ENCODE measurements around the gene FMN2. TPM values are rescaled to one million over a fixed set of nuclear protein-coding genes. Genes with fewer than 3 reads are reported as not detected.

FMN2 gene
- total RNA-seq, 3 donors from 2014 or later: 0.80 to 4.2 (median 3.3) TPM

DNA sequence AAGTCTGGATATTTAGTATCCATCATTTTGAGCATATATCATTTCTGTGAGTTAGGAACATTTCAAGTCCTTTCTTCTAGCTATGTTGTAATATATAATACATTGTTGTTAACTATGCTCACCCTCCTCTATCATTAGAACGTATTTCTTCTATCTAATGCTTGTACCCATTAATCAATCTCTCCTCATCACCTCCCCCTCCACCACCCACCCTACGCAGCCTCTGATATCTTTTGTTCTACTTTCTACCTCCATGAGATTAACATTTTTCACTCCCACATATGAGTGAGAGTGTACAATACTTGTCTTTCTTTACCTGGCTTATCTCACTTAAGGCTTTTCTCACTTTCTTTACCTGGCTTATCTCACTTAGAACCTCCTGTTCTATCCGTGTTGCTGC lies 156.2 kb downstream of the FMN2 start:
- Histone ChIP-seq H3K27me3 (no peaks in the 10 kb centered on the region), H3K9me3 (peaks cover 0 to 8% of the 10 kb centered on the region in 2 donors), H3K4me1 (no peaks in the 10 kb centered on the region), H3K36me3 (no peaks in the 10 kb centered on the region), H3K27ac (no peak overlapping the region), H3K4me3 (no peak overlapping the region)
- DNase-seq (ENCODE audit: low spot score in 2 of 2): no peak
- intact Hi-C loops (cut with DNase I; ENCODE audit: low total_unique reads): no loop called here
- TF ChIP-seq POLR2AphosphoS5 (IDR thresholded peaks at IDR 0.05): no peak
- no peak for TF ChIP-seq POLR2A (IDR thresholded peaks at IDR 0.05)
- TF ChIP-seq, protein P1, sequence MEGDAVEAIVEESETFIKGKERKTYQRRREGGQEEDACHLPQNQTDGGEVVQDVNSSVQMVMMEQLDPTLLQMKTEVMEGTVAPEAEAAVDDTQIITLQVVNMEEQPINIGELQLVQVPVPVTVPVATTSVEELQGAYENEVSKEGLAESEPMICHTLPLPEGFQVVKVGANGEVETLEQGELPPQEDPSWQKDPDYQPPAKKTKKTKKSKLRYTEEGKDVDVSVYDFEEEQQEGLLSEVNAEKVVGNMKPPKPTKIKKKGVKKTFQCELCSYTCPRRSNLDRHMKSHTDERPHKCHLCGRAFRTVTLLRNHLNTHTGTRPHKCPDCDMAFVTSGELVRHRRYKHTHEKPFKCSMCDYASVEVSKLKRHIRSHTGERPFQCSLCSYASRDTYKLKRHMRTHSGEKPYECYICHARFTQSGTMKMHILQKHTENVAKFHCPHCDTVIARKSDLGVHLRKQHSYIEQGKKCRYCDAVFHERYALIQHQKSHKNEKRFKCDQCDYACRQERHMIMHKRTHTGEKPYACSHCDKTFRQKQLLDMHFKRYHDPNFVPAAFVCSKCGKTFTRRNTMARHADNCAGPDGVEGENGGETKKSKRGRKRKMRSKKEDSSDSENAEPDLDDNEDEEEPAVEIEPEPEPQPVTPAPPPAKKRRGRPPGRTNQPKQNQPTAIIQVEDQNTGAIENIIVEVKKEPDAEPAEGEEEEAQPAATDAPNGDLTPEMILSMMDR (IDR thresholded peaks at IDR 0.05): no peak

DNA sequence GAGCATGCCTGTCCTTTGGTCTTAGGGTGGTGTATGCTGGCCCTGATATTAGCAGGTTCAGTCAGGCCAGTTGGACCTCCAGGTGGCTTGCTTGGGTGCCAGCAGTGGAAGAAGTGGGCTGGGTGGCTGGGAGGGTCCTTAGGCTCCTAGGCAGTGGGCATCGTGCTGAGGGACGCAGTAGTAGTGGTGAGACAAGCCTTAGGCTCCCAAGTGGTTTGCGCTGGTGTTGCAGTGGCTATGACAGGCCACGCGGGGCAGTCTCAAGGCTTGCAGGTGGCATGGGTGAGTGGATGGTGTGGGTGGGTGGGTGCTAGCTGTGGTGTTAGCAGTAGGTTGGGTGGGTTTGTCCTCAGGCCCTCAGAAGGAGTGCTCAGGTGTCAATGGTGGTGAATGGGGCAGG lies 162.3 kb downstream of the FMN2 start:
- TF ChIP-seq POLR2AphosphoS5 (IDR thresholded peaks at IDR 0.05): no peak
- TF ChIP-seq, protein P1 (IDR thresholded peaks at IDR 0.05): no peak
- TF ChIP-seq POLR2A (IDR thresholded peaks at IDR 0.05): no peak
- Histone ChIP-seq H3K36me3 (no peaks in the 10 kb centered on the region), H3K4me1 (no peaks in the 10 kb centered on the region), H3K27ac (no peak overlapping the region), H3K9me3 (peaks cover 6 to 13% of the 10 kb centered on the region in 2 donors), H3K4me3 (no peak overlapping the region), H3K27me3 (no peaks in the 10 kb centered on the region)
- intact Hi-C loops (cut with DNase I; ENCODE audit: low total_unique reads): no loop called here
- DNase-seq (ENCODE audit: low spot score in 2 of 2): no peak

DNA sequence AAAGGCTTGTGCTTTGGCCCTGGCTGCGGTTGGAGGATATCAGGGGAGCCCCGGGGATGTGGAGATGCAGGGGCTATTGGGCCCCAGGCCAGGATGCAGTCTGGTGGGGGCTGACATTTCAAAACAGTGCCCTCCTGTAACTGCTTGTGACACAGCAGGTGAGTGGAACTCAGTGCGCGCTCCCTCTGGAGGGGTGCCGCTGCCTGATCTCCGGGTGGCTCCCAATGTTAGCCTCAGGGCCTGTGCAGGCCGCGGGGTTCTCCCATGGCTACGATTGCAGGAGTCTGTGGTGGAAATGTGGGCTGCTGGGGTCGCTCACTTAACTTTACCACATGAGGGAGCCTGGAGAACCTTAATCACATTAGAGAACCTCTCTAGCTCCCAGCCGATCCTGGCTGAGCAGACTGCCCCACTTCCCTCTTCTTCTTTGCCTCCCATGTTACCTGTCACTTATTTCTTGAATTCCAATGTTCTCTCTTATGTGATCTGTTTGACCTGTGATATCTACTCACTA lies 163.2 kb downstream of the FMN2 start:
- H3K27ac ChIP-seq: no peak overlapping the region
- peaks cover 6 to 10% of the 10 kb centered on the region in 2 donors for H3K9me3 ChIP-seq
- no peaks in the 10 kb centered on the region for H3K27me3 ChIP-seq
- H3K36me3 ChIP-seq: no peaks in the 10 kb centered on the region
- DNase-seq (ENCODE audit: low spot score in 2 of 2): no peak
- no peak overlapping the region for H3K4me3 ChIP-seq
- H3K4me1 ChIP-seq: no peaks in the 10 kb centered on the region
- intact Hi-C loops (cut with DNase I; ENCODE audit: low total_unique reads): no loop called here
- TF ChIP-seq POLR2A (IDR thresholded peaks at IDR 0.05) (no peak), POLR2AphosphoS5 (IDR thresholded peaks at IDR 0.05) (no peak)
- TF ChIP-seq, protein P1 (IDR thresholded peaks at IDR 0.05): no peak

DNA sequence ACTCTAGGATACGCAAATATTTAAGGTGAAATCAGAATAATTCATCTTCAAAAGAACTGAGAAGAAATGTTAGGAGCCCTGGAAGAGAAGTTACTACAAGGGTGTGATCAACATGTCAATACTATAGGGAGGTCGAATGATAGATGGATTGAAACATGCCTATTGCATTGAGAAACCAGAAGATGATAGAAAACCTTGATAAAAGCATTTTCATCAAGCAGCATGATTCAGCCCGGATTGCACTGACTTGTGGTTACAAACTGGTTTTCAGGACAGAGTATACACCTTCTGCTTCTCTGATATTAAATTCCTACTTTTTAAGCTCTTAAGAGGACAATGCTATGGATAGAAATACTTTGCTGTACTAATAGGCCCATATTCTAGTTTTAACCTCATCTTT lies 164.2 kb downstream of the FMN2 start:
- Histone ChIP-seq H3K36me3 (no peaks in the 10 kb centered on the region), H3K27me3 (no peaks in the 10 kb centered on the region), H3K4me3 (no peak overlapping the region), H3K4me1 (no peaks in the 10 kb centered on the region), H3K9me3 (peaks cover 6 to 10% of the 10 kb centered on the region in 2 donors), H3K27ac (no peak overlapping the region)
- DNase-seq (ENCODE audit: low spot score in 2 of 2): no peak
- intact Hi-C loops (cut with DNase I; ENCODE audit: low total_unique reads): no loop called here
- TF ChIP-seq POLR2AphosphoS5 (IDR thresholded peaks at IDR 0.05): no peak
- no peak for TF ChIP-seq POLR2A (IDR thresholded peaks at IDR 0.05)
- TF ChIP-seq, protein P1 (IDR thresholded peaks at IDR 0.05): no peak

DNA sequence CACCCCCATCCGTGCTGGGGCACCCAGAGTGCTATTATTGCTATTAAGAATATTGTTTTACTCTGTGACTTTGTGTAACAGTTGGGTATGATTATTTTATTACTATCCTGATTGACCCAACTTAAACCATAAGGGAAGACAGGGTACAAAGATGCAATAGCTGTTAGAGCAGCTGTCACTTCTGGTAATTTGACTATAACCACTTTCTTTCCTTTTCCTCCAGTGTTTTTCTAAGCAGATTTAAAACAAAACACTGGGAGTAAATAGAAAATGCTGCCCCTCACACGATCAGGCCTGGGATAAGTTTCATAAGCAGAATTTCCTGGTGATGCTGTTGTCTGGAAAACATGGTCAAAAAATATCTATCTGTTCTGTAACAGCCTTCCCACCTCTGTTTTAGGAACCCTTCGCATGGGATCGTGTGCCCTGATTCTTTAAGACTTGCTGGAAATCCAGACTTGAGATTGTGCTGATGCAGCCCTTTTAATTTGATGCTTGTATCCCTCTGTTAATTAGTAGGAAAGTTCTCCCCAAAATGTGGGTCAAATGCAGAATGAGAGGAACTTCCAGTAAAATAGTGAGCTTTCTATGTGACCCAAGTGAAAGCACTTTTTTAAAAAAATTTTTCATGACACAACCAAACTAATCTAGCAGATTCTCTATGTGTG lies 165.3 kb downstream of the FMN2 start:
- intact Hi-C loops (cut with DNase I; ENCODE audit: low total_unique reads): no loop called here
- Histone ChIP-seq H3K36me3 (no peaks in the 10 kb centered on the region), H3K9me3 (peaks cover 6 to 10% of the 10 kb centered on the region in 2 donors), H3K4me3 (no peak overlapping the region), H3K4me1 (no peaks in the 10 kb centered on the region), H3K27ac (no peak overlapping the region), H3K27me3 (no peaks in the 10 kb centered on the region)
- TF ChIP-seq POLR2AphosphoS5 (IDR thresholded peaks at IDR 0.05) (no peak), POLR2A (IDR thresholded peaks at IDR 0.05) (no peak)
- TF ChIP-seq, protein P1 (IDR thresholded peaks at IDR 0.05): no peak
- no peak for DNase-seq (ENCODE audit: low spot score in 2 of 2)
